Muscle layer of duodenum (tissue), 2 donors: ENCODE data around the gene PLAGL1.

Experiments
- H3K27ac ChIP-seq: one replicate; pipeline ENCODE4 v1.7.0; 2013; ENCODE audit warnings: mild to moderate bottlenecking, low read length
- H3K27me3 ChIP-seq: one replicate; pipeline ENCODE4 v1.7.0; 2013; ENCODE audit warnings: low read depth, mild to moderate bottlenecking, control low read depth, low read length
- H3K36me3 ChIP-seq, 2 donors: one replicate each; pipeline ENCODE4 v1.7.0; 2013; ENCODE audit warnings: low read length in 2 of 2, control low read depth in 1 of 2, mild to moderate bottlenecking in 1 of 2; ENCODE audit not compliant: insufficient read depth in 2 of 2, control insufficient read depth in 1 of 2
- H3K4me1 ChIP-seq, 2 donors: one replicate each; pipeline ENCODE4 v1.7.0; 2013; ENCODE audit warnings: low read length in 2 of 2, mild to moderate bottlenecking in 2 of 2, control low read depth in 1 of 2, moderate library complexity in 1 of 2; ENCODE audit not compliant: insufficient read depth in 2 of 2, control insufficient read depth in 1 of 2
- H3K4me3 ChIP-seq, 2 donors: one replicate each; pipeline ENCODE4 v1.7.0; 2013; ENCODE audit warnings: low read length in 2 of 2, low read depth in 1 of 2, mild to moderate bottlenecking in 1 of 2
- H3K9me3 ChIP-seq, 2 donors: one replicate each; pipeline ENCODE4 v1.7.0; 2013; ENCODE audit warnings: low read length in 2 of 2, control low read depth in 1 of 2, mild to moderate bottlenecking in 1 of 2; ENCODE audit not compliant: control insufficient read depth in 1 of 2
- donor health status: healthy.

PLAGL1 gene

GRCh38 chr6:143961886-143962878, 45.9 kb downstream of the PLAGL1 start:
- Histone ChIP-seq H3K4me1 (peaks cover 0 to 6% of the 10 kb centered on the region in 2 donors), H3K9me3 (no peaks in the 10 kb centered on the region), H3K36me3 (peaks cover 0 to 10% of the 10 kb centered on the region in 2 donors), H3K27ac (no peak overlapping the region), H3K27me3 (no peaks in the 10 kb centered on the region), H3K4me3 (no peak overlapping the region)

- no peak overlapping the region for H3K27ac ChIP-seq
- peaks cover 0 to 6% of the 10 kb centered on the region in 2 donors for H3K4me1 ChIP-seq
- no peak overlapping the region for H3K4me3 ChIP-seq
- H3K36me3 ChIP-seq, result peaks cover 0 to 10% of the 10 kb centered on the region in 2 donors
- H3K27me3 ChIP-seq, result no peaks in the 10 kb centered on the region
- no peaks in the 10 kb centered on the region for H3K9me3 ChIP-seq
Measured at GRCh38 chr6:143961066-143961465, 47.0 kb downstream of the PLAGL1 start.

- H3K4me1 ChIP-seq, result peaks cover 0 to 6% of the 10 kb centered on the region in 2 donors
- H3K4me3 ChIP-seq, result no peak overlapping the region
- H3K27ac ChIP-seq, result no peak overlapping the region
- H3K36me3 ChIP-seq, result peaks cover 0 to 7% of the 10 kb centered on the region in 2 donors
- H3K27me3 ChIP-seq, result no peaks in the 10 kb centered on the region
- no peaks in the 10 kb centered on the region for H3K9me3 ChIP-seq
Measured at GRCh38 chr6:143959927-143960326, 48.1 kb downstream of the PLAGL1 start.

GRCh38 chr6:143958839-143959399, 49.1 kb downstream of the PLAGL1 start:
- Histone ChIP-seq H3K4me3 (no peak overlapping the region), H3K9me3 (no peaks in the 10 kb centered on the region), H3K36me3 (peaks cover 0 to under 1% of the 10 kb centered on the region in 2 donors), H3K27ac (no peak overlapping the region), H3K27me3 (no peaks in the 10 kb centered on the region), H3K4me1 (peaks cover 0 to 6% of the 10 kb centered on the region in 2 donors)

GRCh38 chr6:143957679-143958274, 50.3 kb downstream of the PLAGL1 start:
- Histone ChIP-seq H3K27ac (no peak overlapping the region), H3K9me3 (no peaks in the 10 kb centered on the region), H3K27me3 (no peaks in the 10 kb centered on the region), H3K4me3 (no peak overlapping the region), H3K36me3 (no peaks in the 10 kb centered on the region), H3K4me1 (peaks cover 0 to 6% of the 10 kb centered on the region in 2 donors)

- peaks cover 0 to 6% of the 10 kb centered on the region in 2 donors for H3K4me1 ChIP-seq
- H3K36me3 ChIP-seq, result peaks cover 0 to 2% of the 10 kb centered on the region in 2 donors
- H3K27me3 ChIP-seq, result no peaks in the 10 kb centered on the region
- H3K4me3 ChIP-seq, result no peak overlapping the region
- H3K9me3 ChIP-seq, result no peaks in the 10 kb centered on the region
- H3K27ac ChIP-seq, result no peak overlapping the region
Measured at GRCh38 chr6:143955971-143956370, 52.1 kb downstream of the PLAGL1 start.

GRCh38 chr6:143953922-143954321, 54.1 kb downstream of the PLAGL1 start:
- Histone ChIP-seq H3K9me3 (no peaks in the 10 kb centered on the region), H3K4me1 (no peaks in the 10 kb centered on the region), H3K27ac (no peak overlapping the region), H3K4me3 (no peak overlapping the region), H3K27me3 (no peaks in the 10 kb centered on the region), H3K36me3 (peaks cover 3 to 4% of the 10 kb centered on the region in 2 donors)

GRCh38 chr6:143952947-143953701, 54.9 kb downstream of the PLAGL1 start:
- peaks cover 4 to 9% of the 10 kb centered on the region in 2 donors for H3K36me3 ChIP-seq
- no peaks in the 10 kb centered on the region for H3K27me3 ChIP-seq
- H3K27ac ChIP-seq, result no peak overlapping the region
- no peak overlapping the region for H3K4me3 ChIP-seq
- H3K4me1 ChIP-seq, result no peaks in the 10 kb centered on the region
- H3K9me3 ChIP-seq, result no peaks in the 10 kb centered on the region

- Histone ChIP-seq H3K4me3 (no peak overlapping the region), H3K36me3 (peaks cover 4 to 19% of the 10 kb centered on the region in 2 donors), H3K4me1 (no peaks in the 10 kb centered on the region), H3K9me3 (no peaks in the 10 kb centered on the region), H3K27me3 (no peaks in the 10 kb centered on the region), H3K27ac (no peak overlapping the region)
Measured at GRCh38 chr6:143952060-143952778, 55.8 kb downstream of the PLAGL1 start.

- H3K4me3 ChIP-seq, result no peak overlapping the region
- H3K4me1 ChIP-seq, result no peaks in the 10 kb centered on the region
- no peaks in the 10 kb centered on the region for H3K9me3 ChIP-seq
- H3K27me3 ChIP-seq, result no peaks in the 10 kb centered on the region
- H3K27ac ChIP-seq, result no peak overlapping the region
- H3K36me3 ChIP-seq, result peaks cover 4 to 23% of the 10 kb centered on the region in 2 donors
Measured at GRCh38 chr6:143950875-143951274, 57.2 kb downstream of the PLAGL1 start.
